ENCODE measurements around the gene CAV2. TPM values are rescaled to one million over a fixed set of nuclear protein-coding genes. Genes with fewer than 3 reads are reported as not detected.
A peak's percentile ranks its signal among the peaks of the same experiment; 100 is the strongest.

Gene CAV2
- total and polyA plus RNA-seq, 2 donors (not counting 1 experiment from before 2014, with no cell fraction given): 119 to 288 TPM

DNA sequence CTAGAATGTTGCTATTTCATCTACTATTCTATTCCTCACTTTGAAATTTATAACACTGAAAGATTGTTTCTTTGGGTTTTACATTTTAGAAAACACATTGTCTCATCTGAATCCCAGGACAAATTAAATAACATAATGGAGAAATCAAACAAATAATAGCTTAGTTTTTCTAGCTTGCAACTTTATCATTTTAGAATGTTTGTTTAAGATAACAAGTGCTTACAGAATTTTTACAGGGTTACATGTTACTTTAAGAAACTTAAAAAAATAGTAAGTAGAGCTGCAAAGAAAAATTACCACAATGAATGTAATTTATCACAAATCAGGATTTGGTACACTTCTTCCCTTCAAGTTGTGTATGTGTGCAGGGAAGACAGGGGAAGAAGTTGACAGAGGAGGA lies 11.3 kb downstream of the CAV2 start:
- Histone ChIP-seq H3K79me2 (ENCODE audit: control insufficient read depth, insufficient read depth, low read length) (peaks cover 2% of the 10 kb centered on the region), H3K4me1 (ENCODE audit: control insufficient read depth, extremely low read depth, insufficient read depth, low read length) (peaks cover 4% of the 10 kb centered on the region), H2AFZ (ENCODE audit: low read length) (no peak overlapping the region), H3K36me3 (ENCODE audit: control insufficient read depth, insufficient read depth, low read length) (peaks cover 3% of the 10 kb centered on the region), H3K9ac (ENCODE audit: insufficient read depth, low read length) (no peak overlapping the region), H3K4me3 (replicated peaks in 1 of 4; ENCODE audit: control extremely low read depth in 1 of 4, insufficient read depth in 1 of 4, low read depth in 3 of 4, low read length in 4 of 4) (no peak overlapping the region), H3K9me3 (ENCODE audit: control insufficient read depth, insufficient read depth, low read depth, low read length) (no peaks in the 10 kb centered on the region), H3K4me2 (ENCODE audit: extremely low read depth, insufficient read depth, low read length) (peak overlapping the region; percentile 85), H4K20me1 (ENCODE audit: control insufficient read depth, extremely low read depth, insufficient read depth, low read length) (no peaks in the 10 kb centered on the region), H3K27me3 (ENCODE audit: control insufficient read depth, insufficient read depth, low read length) (no peaks in the 10 kb centered on the region), H3K27ac (ENCODE audit: insufficient read depth, low read length) (no peak overlapping the region)
- TF ChIP-seq, protein P1, sequence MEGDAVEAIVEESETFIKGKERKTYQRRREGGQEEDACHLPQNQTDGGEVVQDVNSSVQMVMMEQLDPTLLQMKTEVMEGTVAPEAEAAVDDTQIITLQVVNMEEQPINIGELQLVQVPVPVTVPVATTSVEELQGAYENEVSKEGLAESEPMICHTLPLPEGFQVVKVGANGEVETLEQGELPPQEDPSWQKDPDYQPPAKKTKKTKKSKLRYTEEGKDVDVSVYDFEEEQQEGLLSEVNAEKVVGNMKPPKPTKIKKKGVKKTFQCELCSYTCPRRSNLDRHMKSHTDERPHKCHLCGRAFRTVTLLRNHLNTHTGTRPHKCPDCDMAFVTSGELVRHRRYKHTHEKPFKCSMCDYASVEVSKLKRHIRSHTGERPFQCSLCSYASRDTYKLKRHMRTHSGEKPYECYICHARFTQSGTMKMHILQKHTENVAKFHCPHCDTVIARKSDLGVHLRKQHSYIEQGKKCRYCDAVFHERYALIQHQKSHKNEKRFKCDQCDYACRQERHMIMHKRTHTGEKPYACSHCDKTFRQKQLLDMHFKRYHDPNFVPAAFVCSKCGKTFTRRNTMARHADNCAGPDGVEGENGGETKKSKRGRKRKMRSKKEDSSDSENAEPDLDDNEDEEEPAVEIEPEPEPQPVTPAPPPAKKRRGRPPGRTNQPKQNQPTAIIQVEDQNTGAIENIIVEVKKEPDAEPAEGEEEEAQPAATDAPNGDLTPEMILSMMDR (conservative IDR thresholded peaks at IDR 0.05 in 1 of 2, IDR thresholded peaks at IDR 0.05 in 1 of 2; ENCODE audit: low read depth in 1 of 2, low read length in 2 of 2): no peak
- no peak for TF ChIP-seq EZH2 (IDR thresholded peaks at IDR 0.05; ENCODE audit: low read length, missing control alignments)
- DNase-seq (ENCODE audit: low read depth in 2 of 2): no peak

DNA sequence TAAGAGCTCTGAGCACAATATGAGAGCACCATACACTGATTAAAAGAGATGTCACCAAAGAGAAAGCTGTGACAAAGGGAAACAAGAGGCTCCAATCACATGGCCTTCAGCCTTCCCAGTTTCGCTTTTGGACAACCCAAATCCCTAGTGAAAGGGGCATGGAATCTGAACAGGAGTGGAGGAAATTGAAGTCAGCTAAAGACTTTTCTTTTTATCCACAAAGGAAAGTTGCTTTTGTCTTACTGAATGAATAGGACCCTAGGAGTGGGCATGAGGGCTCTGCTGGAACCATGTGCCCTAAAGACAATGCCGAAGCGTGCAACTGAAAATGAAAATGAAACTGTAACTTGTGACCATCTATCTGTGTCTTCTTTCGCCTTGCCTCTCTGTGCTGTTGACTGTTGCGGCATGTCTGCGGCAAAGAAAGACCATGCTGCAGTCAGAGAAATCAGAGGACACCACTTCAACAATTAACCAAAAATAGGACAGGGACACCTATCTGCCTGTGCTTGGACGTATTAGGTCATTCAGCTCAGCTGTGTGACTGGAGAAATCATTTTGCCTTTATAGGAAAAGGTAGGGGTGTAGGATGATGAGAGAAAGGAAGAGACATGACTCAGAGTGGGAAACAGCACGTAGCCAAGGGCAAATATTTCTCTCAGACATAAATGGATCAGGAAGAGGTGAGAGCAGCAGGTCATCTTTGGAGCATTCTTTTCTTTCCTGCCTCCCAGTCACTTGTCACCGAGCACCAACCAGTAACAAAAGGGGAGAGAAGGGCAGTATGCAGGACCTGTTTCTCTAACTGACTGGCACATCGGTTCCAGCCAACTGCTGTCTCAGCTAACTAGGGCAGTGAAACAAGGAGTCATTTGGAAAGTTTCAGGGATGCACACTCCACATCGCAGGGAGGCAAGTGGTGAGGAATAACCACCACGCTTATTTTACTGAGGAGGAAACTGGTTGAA lies 12.3 kb downstream of the CAV2 start:
- no peaks in the 10 kb centered on the region for H4K20me1 ChIP-seq (ENCODE audit: control insufficient read depth, extremely low read depth, insufficient read depth, low read length)
- H3K4me1 ChIP-seq (ENCODE audit: control insufficient read depth, extremely low read depth, insufficient read depth, low read length): peaks cover 4% of the 10 kb centered on the region
- H3K27me3 ChIP-seq (ENCODE audit: control insufficient read depth, insufficient read depth, low read length): no peaks in the 10 kb centered on the region
- H3K36me3 ChIP-seq (ENCODE audit: control insufficient read depth, insufficient read depth, low read length): no peaks in the 10 kb centered on the region
- peak overlapping the region; percentile 23 to 45 (median 28) for H3K4me3 ChIP-seq (replicated peaks in 1 of 4; ENCODE audit: control extremely low read depth in 1 of 4, insufficient read depth in 1 of 4, low read depth in 3 of 4, low read length in 4 of 4)
- peak overlapping the region; percentile 34 for H2AFZ ChIP-seq (ENCODE audit: low read length)
- peak; percentile 39 to 74 for DNase-seq (ENCODE audit: low read depth in 2 of 2)
- no peaks in the 10 kb centered on the region for H3K9me3 ChIP-seq (ENCODE audit: control insufficient read depth, insufficient read depth, low read depth, low read length)
- H3K27ac ChIP-seq (ENCODE audit: insufficient read depth, low read length): peak overlapping the region; percentile 80
- no peaks in the 10 kb centered on the region for H3K79me2 ChIP-seq (ENCODE audit: control insufficient read depth, insufficient read depth, low read length)
- no peak for TF ChIP-seq EZH2 (IDR thresholded peaks at IDR 0.05; ENCODE audit: low read length, missing control alignments)
- TF ChIP-seq, protein P1 (conservative IDR thresholded peaks at IDR 0.05 in 1 of 2, IDR thresholded peaks at IDR 0.05 in 1 of 2; ENCODE audit: low read depth in 1 of 2, low read length in 2 of 2): no peak
- H3K9ac ChIP-seq (ENCODE audit: insufficient read depth, low read length): peak overlapping the region; percentile 8
- H3K4me2 ChIP-seq (ENCODE audit: extremely low read depth, insufficient read depth, low read length): peak overlapping the region; percentile 85

DNA sequence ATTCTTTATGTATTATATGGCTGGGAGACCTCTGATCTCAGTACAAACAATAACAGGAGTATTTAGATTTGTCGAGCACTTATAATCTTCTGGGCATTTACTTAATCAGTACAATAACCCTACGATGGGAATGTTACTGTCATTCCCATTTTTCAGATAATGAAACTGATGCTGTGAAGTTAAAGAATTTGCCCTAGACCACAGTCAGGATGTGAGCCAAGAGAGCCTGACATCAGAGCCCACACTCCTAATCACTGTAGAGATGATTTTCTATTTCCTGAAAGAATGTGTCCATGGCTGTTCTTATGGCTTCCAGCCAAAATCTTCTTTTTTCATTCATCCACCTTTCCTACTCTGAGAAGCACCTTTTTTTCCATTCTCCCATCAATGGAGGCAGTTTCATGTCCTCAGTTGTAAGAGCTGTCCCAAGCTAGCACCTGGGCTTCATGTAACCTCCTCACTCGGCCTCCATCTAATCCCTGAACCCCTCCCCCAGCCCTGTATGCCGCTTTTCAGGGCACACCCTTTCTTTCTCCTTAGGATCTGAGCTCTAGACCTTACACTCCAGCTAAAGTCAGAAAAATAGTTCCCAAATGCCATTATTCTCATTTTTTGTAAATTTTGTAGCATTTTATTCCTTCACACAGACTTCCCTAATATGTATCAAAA lies 13.1 kb downstream of the CAV2 start:
- H3K9me3 ChIP-seq (ENCODE audit: control insufficient read depth, insufficient read depth, low read depth, low read length): no peaks in the 10 kb centered on the region
- no peak overlapping the region for H3K4me3 ChIP-seq (replicated peaks in 1 of 4; ENCODE audit: control extremely low read depth in 1 of 4, insufficient read depth in 1 of 4, low read depth in 3 of 4, low read length in 4 of 4)
- peak overlapping the region; percentile 85 for H3K4me2 ChIP-seq (ENCODE audit: extremely low read depth, insufficient read depth, low read length)
- no peaks in the 10 kb centered on the region for H3K36me3 ChIP-seq (ENCODE audit: control insufficient read depth, insufficient read depth, low read length)
- H3K27ac ChIP-seq (ENCODE audit: insufficient read depth, low read length): peak overlapping the region; percentile 80
- no peaks in the 10 kb centered on the region for H3K27me3 ChIP-seq (ENCODE audit: control insufficient read depth, insufficient read depth, low read length)
- no peaks in the 10 kb centered on the region for H4K20me1 ChIP-seq (ENCODE audit: control insufficient read depth, extremely low read depth, insufficient read depth, low read length)
- no peaks in the 10 kb centered on the region for H3K79me2 ChIP-seq (ENCODE audit: control insufficient read depth, insufficient read depth, low read length)
- TF ChIP-seq EZH2 (IDR thresholded peaks at IDR 0.05; ENCODE audit: low read length, missing control alignments): no peak
- TF ChIP-seq, protein P1 (conservative IDR thresholded peaks at IDR 0.05 in 1 of 2, IDR thresholded peaks at IDR 0.05 in 1 of 2; ENCODE audit: low read depth in 1 of 2, low read length in 2 of 2): no peak
- H3K9ac ChIP-seq (ENCODE audit: insufficient read depth, low read length): no peak overlapping the region
- H3K4me1 ChIP-seq (ENCODE audit: control insufficient read depth, extremely low read depth, insufficient read depth, low read length): peaks cover 4% of the 10 kb centered on the region
- no peak overlapping the region for H2AFZ ChIP-seq (ENCODE audit: low read length)
- peak; percentile 39 to 84 for DNase-seq (ENCODE audit: low read depth in 2 of 2)
